HCT116 (cell line): Measurements from ENCODE around the gene CLSTN1.

Source experiments
- CBX3 ChIP-seq: IDR thresholded peaks from 2 replicates; pipeline ENCODE4 v1.6.1; 2012; ENCODE audit warnings: low read depth
- EGR1 ChIP-seq: IDR thresholded peaks from 2 replicates; pipeline ENCODE4 v1.6.1; 2012; ENCODE audit warnings: low read depth
- EZH2 ChIP-seq: fragments of 200-600 bp; sonication (generic); IDR thresholded peaks from 2 replicates; pipeline ENCODE4 v1.6.1; 2017; ENCODE audit warnings: antibody characterized with exemption, mixed run types
- EZH2phosphoT487 ChIP-seq: fragments of 200-600 bp; IDR thresholded peaks from 2 replicates; pipeline ENCODE4 v1.6.1; 2018; ENCODE audit warnings: antibody characterized with exemption, borderline replicate concordance
- POLR2A ChIP-seq: IDR thresholded peaks from 2 replicates; pipeline ENCODE4 v1.7.0; 2011; ENCODE audit warnings: borderline replicate concordance; ENCODE audit not compliant: insufficient read depth, insufficient read length; ENCODE audit errors: extremely low read depth
- POLR2AphosphoS5 ChIP-seq: IDR thresholded peaks from 2 replicates; pipeline ENCODE4 v1.6.1; 2011; ENCODE audit warnings: mild to moderate bottlenecking, low read depth, low read length, moderate library complexity
- SIN3A ChIP-seq: IDR thresholded peaks from 2 replicates; pipeline ENCODE4 v1.6.1; 2012; ENCODE audit warnings: low read depth
- ZFX ChIP-seq: fragments of 450-650 bp; IDR thresholded peaks from 2 replicates; pipeline ENCODE4 v1.6.1; 2017
- TF ChIP-seq, protein P1 (sequence below), 3 experiments: fragments of 200-600 bp in 1 of 3; sonication (generic) in 1 of 3; IDR thresholded peaks in 2 of 3; conservative IDR thresholded peaks in 1 of 3; 2 replicates each; pipeline ENCODE4 v1.5.1; 2012 to 2017; ENCODE audit warnings: low read depth in 2 of 3, low read length in 2 of 3, antibody characterized with exemption in 1 of 3, borderline replicate concordance in 1 of 3, control low read depth in 1 of 3, mild to moderate bottlenecking in 1 of 3, mixed read lengths in 1 of 3, mixed run types in 1 of 3, moderate library complexity in 1 of 3; ENCODE audit not compliant: insufficient read depth in 1 of 3
- TF ChIP-seq, protein P2 (sequence below): IDR thresholded peaks from 2 replicates; pipeline ENCODE4 v1.6.1; 2012
- TF ChIP-seq, protein P3 (sequence below): IDR thresholded peaks from 2 replicates; pipeline ENCODE4 v1.6.1; 2011; ENCODE audit warnings: mild to moderate bottlenecking, low read length, moderate library complexity; ENCODE audit not compliant: insufficient replicate concordance; ENCODE audit errors: extremely low read depth

DNA sequence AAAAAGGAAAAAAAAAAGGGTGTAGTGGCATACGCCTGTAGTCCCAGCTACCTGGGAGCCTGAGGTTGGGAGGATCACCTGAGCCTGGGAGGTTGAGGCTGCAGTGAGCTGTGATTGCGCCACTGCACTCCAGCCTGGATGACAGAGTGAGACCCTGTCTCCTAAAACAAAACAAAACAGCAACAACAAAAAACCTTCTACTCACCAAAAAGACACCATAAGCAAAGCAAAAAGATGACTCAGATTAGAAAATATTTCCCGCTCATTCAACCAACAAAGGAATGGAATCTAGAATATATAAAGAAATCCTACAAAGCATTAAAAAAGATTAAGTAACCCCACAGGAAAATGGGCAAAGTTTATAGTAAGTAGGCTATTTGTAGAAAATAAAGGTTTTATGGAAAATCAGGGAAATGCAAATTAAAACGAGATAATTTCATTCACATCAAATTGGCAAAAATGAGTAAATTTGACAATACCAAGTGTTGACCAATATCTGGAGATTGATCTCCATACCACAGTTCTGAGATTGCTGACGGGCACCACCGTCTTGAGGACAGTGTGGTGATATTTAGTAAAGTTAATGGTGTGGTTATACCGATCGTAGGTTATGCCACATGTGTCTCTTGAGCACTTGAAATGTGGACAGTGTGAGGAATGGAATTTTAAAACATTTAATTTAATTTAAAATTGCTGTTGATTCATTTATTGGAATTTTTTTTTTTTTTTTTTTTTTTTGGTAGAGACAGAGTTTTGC lies 118.2 kb downstream of the CLSTN1 start:
- TF ChIP-seq EGR1 (no peak), POLR2A (no peak), CBX3 (no peak), EZH2 (no peak), SIN3A (no peak), EZH2phosphoT487 (no peak), POLR2AphosphoS5 (no peak), ZFX (no peak)
- TF ChIP-seq, protein P1, sequence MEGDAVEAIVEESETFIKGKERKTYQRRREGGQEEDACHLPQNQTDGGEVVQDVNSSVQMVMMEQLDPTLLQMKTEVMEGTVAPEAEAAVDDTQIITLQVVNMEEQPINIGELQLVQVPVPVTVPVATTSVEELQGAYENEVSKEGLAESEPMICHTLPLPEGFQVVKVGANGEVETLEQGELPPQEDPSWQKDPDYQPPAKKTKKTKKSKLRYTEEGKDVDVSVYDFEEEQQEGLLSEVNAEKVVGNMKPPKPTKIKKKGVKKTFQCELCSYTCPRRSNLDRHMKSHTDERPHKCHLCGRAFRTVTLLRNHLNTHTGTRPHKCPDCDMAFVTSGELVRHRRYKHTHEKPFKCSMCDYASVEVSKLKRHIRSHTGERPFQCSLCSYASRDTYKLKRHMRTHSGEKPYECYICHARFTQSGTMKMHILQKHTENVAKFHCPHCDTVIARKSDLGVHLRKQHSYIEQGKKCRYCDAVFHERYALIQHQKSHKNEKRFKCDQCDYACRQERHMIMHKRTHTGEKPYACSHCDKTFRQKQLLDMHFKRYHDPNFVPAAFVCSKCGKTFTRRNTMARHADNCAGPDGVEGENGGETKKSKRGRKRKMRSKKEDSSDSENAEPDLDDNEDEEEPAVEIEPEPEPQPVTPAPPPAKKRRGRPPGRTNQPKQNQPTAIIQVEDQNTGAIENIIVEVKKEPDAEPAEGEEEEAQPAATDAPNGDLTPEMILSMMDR (IDR thresholded peaks at IDR 0.05 in 2 of 3, conservative IDR thresholded peaks at IDR 0.05 in 1 of 3; ENCODE audit: borderline replicate concordance in 1 of 3, insufficient read depth in 1 of 3, low read depth in 2 of 3, low read length in 2 of 3) = no peak
- TF ChIP-seq, protein P2, sequence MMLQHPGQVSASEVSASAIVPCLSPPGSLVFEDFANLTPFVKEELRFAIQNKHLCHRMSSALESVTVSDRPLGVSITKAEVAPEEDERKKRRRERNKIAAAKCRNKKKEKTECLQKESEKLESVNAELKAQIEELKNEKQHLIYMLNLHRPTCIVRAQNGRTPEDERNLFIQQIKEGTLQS = no peak
- TF ChIP-seq, protein P3, sequence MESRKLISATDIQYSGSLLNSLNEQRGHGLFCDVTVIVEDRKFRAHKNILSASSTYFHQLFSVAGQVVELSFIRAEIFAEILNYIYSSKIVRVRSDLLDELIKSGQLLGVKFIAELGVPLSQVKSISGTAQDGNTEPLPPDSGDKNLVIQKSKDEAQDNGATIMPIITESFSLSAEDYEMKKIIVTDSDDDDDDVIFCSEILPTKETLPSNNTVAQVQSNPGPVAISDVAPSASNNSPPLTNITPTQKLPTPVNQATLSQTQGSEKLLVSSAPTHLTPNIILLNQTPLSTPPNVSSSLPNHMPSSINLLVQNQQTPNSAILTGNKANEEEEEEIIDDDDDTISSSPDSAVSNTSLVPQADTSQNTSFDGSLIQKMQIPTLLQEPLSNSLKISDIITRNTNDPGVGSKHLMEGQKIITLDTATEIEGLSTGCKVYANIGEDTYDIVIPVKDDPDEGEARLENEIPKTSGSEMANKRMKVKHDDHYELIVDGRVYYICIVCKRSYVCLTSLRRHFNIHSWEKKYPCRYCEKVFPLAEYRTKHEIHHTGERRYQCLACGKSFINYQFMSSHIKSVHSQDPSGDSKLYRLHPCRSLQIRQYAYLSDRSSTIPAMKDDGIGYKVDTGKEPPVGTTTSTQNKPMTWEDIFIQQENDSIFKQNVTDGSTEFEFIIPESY = no peak
